ENCODE measurements around the gene MEN1.

GRCh38 chr11:64814712-64815187 lies 4.4 kb upstream of the MEN1 start:
- TF ChIP-seq CTCF (IDR thresholded peaks at IDR 0.05) (no peak), POLR2A (IDR thresholded peaks at IDR 0.05) (no peak), EP300 (IDR thresholded peaks at IDR 0.05) (no peak)
